GM23338 (cell line): Measurements from ENCODE around the gene DNAI2. TPM values are rescaled to one million over a fixed set of nuclear protein-coding genes. Genes with fewer than 3 reads are reported as not detected.
A peak's percentile ranks its signal among the peaks of the same experiment; 100 is the strongest.

Experiments used
- ATAC-seq: fragments of 200-7000 bp; cut with Tn5 transposase; 3 replicates; pipeline ENCODE4 v1.9.1; 2020
- DNase-seq: peaks from one replicate; pipeline ENCODE4 v3.0.0-alpha.2; 2015; ENCODE audit warnings: low spot score
- H2AFZ ChIP-seq: fragments of 200-600 bp; sonication (generic); 2 replicates; pipeline ENCODE4 v1.8.0; 2016; ENCODE audit warnings: antibody characterized with exemption, mild to moderate bottlenecking, moderate library complexity
- H3F3A ChIP-seq: fragments of 200-600 bp; sonication (generic); replicated peaks from 2 replicates; pipeline ENCODE4 v1.8.0; 2017; ENCODE audit warnings: antibody characterized with exemption, mixed run types, low read depth
- H3K27ac ChIP-seq: fragments of 200-600 bp; sonication (generic); 2 replicates; pipeline ENCODE4 v1.6.1; 2016; ENCODE audit warnings: low read depth
- H3K27me3 ChIP-seq: fragments of 200-600 bp; sonication (generic); 2 replicates; pipeline ENCODE4 v1.8.0; 2016; ENCODE audit warnings: mild to moderate bottlenecking, mixed run types, moderate library complexity; ENCODE audit not compliant: insufficient read depth
- H3K36me3 ChIP-seq: fragments of 200-600 bp; sonication (generic); 2 replicates; pipeline ENCODE4 v1.8.0; 2016; ENCODE audit warnings: mild to moderate bottlenecking; ENCODE audit not compliant: insufficient read depth
- H3K4me1 ChIP-seq: fragments of 200-600 bp; sonication (generic); 2 replicates; pipeline ENCODE4 v1.8.0; 2016; ENCODE audit warnings: mild to moderate bottlenecking, moderate library complexity; ENCODE audit not compliant: insufficient read depth
- H3K4me2 ChIP-seq: fragments of 200-600 bp; sonication (generic); 2 replicates; pipeline ENCODE4 v1.7.1; 2017; ENCODE audit warnings: mixed run types
- H3K4me3 ChIP-seq: fragments of 200-600 bp; sonication (generic); 2 replicates; pipeline ENCODE4 v1.6.1; 2016; ENCODE audit warnings: mixed run types
- H3K79me2 ChIP-seq: fragments of 200-600 bp; sonication (generic); replicated peaks from 2 replicates; pipeline ENCODE4 v1.8.0; 2017; ENCODE audit warnings: mild to moderate bottlenecking; ENCODE audit not compliant: insufficient read depth
- H3K9me2 ChIP-seq: fragments of 200-600 bp; sonication (generic); 2 replicates; pipeline ENCODE4 v1.8.0; 2017; ENCODE audit not compliant: insufficient read depth
- H4K20me1 ChIP-seq: fragments of 200-600 bp; sonication (generic); replicated peaks from 2 replicates; pipeline ENCODE4 v1.8.0; 2017; ENCODE audit warnings: mild to moderate bottlenecking; ENCODE audit not compliant: insufficient read depth
- H3K27ac Mint-ChIP-seq: 2 replicates; pipeline ENCODE4 v1.8.0; 2020; ENCODE audit warnings: inconsistent platforms, mild to moderate bottlenecking, moderate library complexity, mixed read lengths
- H3K27me3 Mint-ChIP-seq: 3 replicates; pipeline ENCODE4 v1.8.0; 2022; ENCODE audit warnings: low read depth, mild to moderate bottlenecking, moderate library complexity, mixed read lengths, inconsistent platforms; ENCODE audit not compliant: insufficient read depth, poor library complexity
- H3K36me3 Mint-ChIP-seq: 3 replicates; pipeline ENCODE4 v1.8.0; 2021; ENCODE audit warnings: low read depth, mild to moderate bottlenecking, inconsistent platforms, moderate library complexity, mixed read lengths
- H3K4me1 Mint-ChIP-seq: 3 replicates; pipeline ENCODE4 v1.8.0; 2020; ENCODE audit warnings: mild to moderate bottlenecking, inconsistent platforms, mixed read lengths
- H3K4me3 Mint-ChIP-seq: 3 replicates; pipeline ENCODE4 v1.8.0; 2021; ENCODE audit warnings: moderate library complexity, mild to moderate bottlenecking, inconsistent platforms, mixed read lengths
- H3K9me3 Mint-ChIP-seq: 3 replicates; pipeline ENCODE4 v1.8.0; 2020; ENCODE audit warnings: moderate library complexity, mild to moderate bottlenecking, inconsistent platforms, mixed read lengths
- CREB1 ChIP-seq: fragments of 250-450 bp; sonication (Bioruptor Pico); IDR thresholded peaks from 2 replicates; pipeline ENCODE4 v1.5.0; 2020; ENCODE audit warnings: low read depth, mild to moderate bottlenecking, moderate library complexity
- EZH2 ChIP-seq: fragments of 200-600 bp; sonication (generic); IDR thresholded peaks from one replicate; pipeline ENCODE4 v1.8.0; 2017; ENCODE audit warnings: antibody characterized with exemption, mild to moderate bottlenecking, low read depth; ENCODE audit not compliant: unreplicated experiment
- JUNB ChIP-seq: IDR thresholded peaks from one replicate; pipeline ENCODE4 v1.6.1; 2016; ENCODE audit warnings: antibody characterized with exemption; ENCODE audit not compliant: unreplicated experiment
- NANOG ChIP-seq: IDR thresholded peaks from 2 replicates; pipeline ENCODE4 v1.6.1; 2016; ENCODE audit warnings: antibody characterized with exemption, borderline replicate concordance
- POLR2AphosphoS5 ChIP-seq: IDR thresholded peaks from 2 replicates; pipeline ENCODE4 v1.6.1; 2016; ENCODE audit warnings: antibody characterized with exemption, low read depth
- STAT1 ChIP-seq: IDR thresholded peaks from one replicate; pipeline ENCODE4 v1.6.1; 2016; ENCODE audit warnings: antibody characterized with exemption; ENCODE audit not compliant: unreplicated experiment
- polyA plus RNA-seq: library from polyadenylated mRNA; unstranded; fragments of >200 nt; fragmentation: Nextera tagmentation; extraction: Ambion mirVana; gene quantifications from 2 replicates; pipeline ENCODE4 v1.2.1, GENCODE V29; 2016
- total RNA-seq: library from RNA; depleted of rRNA; stranded (reverse); fragments of >200 nt; shearing (Covaris generic); gene quantifications from 2 replicates; pipeline ENCODE4 v1.2.3, GENCODE V29; 2014
- TF ChIP-seq, protein P1 (sequence below): IDR thresholded peaks from one replicate; pipeline ENCODE4 v1.6.1; 2018; ENCODE audit warnings: antibody characterized with exemption; ENCODE audit not compliant: unreplicated experiment
- TF ChIP-seq, protein P2 (sequence below): fragments of 250-450 bp; sonication (Bioruptor Pico); IDR thresholded peaks from 2 replicates; pipeline ENCODE4 v1.5.0; 2020; ENCODE audit warnings: mild to moderate bottlenecking, moderate library complexity

DNAI2 gene
- total and polyA plus RNA-seq, 2 experiments from 2014 or later, result 0.21 TPM; not detected in 1

- TF ChIP-seq, protein P1, sequence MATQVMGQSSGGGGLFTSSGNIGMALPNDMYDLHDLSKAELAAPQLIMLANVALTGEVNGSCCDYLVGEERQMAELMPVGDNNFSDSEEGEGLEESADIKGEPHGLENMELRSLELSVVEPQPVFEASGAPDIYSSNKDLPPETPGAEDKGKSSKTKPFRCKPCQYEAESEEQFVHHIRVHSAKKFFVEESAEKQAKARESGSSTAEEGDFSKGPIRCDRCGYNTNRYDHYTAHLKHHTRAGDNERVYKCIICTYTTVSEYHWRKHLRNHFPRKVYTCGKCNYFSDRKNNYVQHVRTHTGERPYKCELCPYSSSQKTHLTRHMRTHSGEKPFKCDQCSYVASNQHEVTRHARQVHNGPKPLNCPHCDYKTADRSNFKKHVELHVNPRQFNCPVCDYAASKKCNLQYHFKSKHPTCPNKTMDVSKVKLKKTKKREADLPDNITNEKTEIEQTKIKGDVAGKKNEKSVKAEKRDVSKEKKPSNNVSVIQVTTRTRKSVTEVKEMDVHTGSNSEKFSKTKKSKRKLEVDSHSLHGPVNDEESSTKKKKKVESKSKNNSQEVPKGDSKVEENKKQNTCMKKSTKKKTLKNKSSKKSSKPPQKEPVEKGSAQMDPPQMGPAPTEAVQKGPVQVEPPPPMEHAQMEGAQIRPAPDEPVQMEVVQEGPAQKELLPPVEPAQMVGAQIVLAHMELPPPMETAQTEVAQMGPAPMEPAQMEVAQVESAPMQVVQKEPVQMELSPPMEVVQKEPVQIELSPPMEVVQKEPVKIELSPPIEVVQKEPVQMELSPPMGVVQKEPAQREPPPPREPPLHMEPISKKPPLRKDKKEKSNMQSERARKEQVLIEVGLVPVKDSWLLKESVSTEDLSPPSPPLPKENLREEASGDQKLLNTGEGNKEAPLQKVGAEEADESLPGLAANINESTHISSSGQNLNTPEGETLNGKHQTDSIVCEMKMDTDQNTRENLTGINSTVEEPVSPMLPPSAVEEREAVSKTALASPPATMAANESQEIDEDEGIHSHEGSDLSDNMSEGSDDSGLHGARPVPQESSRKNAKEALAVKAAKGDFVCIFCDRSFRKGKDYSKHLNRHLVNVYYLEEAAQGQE, result no peak
- TF ChIP-seq POLR2AphosphoS5 (no peak), JUNB (no peak)
Measured at GRCh38 chr17:74334393-74335039, 60.5 kb downstream of the DNAI2 start (continued).

- no peaks in the 10 kb centered on the region for H3F3A ChIP-seq
- H2AFZ ChIP-seq, result no peak overlapping the region
- no peak for DNase-seq
- no peaks in the 10 kb centered on the region for H3K79me2 ChIP-seq
- H3K4me2 ChIP-seq, result no peak overlapping the region
- no peaks in the 10 kb centered on the region for H3K27me3 ChIP-seq
- peak; percentile 65 for ATAC-seq
- Mint-ChIP-seq H3K4me1 (peaks cover 20% of the 10 kb centered on the region), H3K9me3 (no peaks in the 10 kb centered on the region; the same call in 2 of the 3 replicates), H3K36me3 (no peaks in the 10 kb centered on the region), H3K27me3 (peaks cover 6% of the 10 kb centered on the region), H3K4me3 (no peak overlapping the region), H3K27ac (no peak overlapping the region; the same call in 1 of the 2 replicates)
- H3K27ac ChIP-seq, result no peak overlapping the region
- H3K36me3 ChIP-seq, result no peaks in the 10 kb centered on the region
- no peaks in the 10 kb centered on the region for H3K9me2 ChIP-seq
- no peaks in the 10 kb centered on the region; the same call in 1 of the 2 replicates for H3K4me1 ChIP-seq
- H4K20me1 ChIP-seq, result no peaks in the 10 kb centered on the region
- no peak overlapping the region for H3K4me3 ChIP-seq
- no peak for TF ChIP-seq EZH2
- TF ChIP-seq, protein P1, result no peak
- no peak for TF ChIP-seq NANOG
- TF ChIP-seq STAT1, result no peak
- TF ChIP-seq CREB1 (CRISPR knock-in tag), result no peak
- TF ChIP-seq JUNB, result no peak
- no peak for TF ChIP-seq POLR2AphosphoS5
- TF ChIP-seq, protein P2, sequence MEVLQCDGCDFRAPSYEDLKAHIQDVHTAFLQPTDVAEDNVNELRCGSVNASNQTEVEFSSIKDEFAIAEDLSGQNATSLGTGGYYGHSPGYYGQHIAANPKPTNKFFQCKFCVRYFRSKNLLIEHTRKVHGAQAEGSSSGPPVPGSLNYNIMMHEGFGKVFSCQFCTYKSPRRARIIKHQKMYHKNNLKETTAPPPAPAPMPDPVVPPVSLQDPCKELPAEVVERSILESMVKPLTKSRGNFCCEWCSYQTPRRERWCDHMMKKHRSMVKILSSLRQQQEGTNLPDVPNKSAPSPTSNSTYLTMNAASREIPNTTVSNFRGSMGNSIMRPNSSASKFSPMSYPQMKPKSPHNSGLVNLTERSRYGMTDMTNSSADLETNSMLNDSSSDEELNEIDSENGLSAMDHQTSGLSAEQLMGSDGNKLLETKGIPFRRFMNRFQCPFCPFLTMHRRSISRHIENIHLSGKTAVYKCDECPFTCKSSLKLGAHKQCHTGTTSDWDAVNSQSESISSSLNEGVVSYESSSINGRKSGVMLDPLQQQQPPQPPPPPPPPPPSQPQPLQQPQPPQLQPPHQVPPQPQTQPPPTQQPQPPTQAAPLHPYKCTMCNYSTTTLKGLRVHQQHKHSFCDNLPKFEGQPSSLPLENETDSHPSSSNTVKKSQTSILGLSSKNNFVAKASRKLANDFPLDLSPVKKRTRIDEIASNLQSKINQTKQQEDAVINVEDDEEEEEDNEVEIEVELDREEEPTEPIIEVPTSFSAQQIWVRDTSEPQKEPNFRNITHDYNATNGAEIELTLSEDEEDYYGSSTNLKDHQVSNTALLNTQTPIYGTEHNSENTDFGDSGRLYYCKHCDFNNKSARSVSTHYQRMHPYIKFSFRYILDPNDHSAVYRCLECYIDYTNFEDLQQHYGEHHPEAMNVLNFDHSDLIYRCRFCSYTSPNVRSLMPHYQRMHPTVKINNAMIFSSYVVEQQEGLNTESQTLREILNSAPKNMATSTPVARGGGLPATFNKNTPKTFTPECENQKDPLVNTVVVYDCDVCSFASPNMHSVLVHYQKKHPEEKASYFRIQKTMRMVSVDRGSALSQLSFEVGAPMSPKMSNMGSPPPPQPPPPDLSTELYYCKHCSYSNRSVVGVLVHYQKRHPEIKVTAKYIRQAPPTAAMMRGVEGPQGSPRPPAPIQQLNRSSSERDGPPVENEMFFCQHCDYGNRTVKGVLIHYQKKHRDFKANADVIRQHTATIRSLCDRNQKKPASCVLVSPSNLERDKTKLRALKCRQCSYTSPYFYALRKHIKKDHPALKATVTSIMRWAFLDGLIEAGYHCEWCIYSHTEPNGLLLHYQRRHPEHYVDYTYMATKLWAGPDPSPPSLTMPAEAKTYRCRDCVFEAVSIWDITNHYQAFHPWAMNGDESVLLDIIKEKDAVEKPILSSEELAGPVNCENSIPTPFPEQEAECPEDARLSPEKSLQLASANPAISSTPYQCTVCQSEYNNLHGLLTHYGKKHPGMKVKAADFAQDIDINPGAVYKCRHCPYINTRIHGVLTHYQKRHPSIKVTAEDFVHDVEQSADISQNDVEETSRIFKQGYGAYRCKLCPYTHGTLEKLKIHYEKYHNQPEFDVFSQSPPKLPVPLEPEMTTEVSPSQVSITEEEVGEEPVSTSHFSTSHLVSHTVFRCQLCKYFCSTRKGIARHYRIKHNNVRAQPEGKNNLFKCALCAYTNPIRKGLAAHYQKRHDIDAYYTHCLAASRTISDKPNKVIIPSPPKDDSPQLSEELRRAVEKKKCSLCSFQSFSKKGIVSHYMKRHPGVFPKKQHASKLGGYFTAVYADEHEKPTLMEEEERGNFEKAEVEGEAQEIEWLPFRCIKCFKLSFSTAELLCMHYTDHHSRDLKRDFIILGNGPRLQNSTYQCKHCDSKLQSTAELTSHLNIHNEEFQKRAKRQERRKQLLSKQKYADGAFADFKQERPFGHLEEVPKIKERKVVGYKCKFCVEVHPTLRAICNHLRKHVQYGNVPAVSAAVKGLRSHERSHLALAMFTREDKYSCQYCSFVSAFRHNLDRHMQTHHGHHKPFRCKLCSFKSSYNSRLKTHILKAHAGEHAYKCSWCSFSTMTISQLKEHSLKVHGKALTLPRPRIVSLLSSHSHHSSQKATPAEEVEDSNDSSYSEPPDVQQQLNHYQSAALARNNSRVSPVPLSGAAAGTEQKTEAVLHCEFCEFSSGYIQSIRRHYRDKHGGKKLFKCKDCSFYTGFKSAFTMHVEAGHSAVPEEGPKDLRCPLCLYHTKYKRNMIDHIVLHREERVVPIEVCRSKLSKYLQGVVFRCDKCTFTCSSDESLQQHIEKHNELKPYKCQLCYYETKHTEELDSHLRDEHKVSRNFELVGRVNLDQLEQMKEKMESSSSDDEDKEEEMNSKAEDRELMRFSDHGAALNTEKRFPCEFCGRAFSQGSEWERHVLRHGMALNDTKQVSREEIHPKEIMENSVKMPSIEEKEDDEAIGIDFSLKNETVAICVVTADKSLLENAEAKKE (CRISPR knock-in tag), result no peak
Measured at GRCh38 chr17:74335529-74336062, 61.6 kb downstream of the DNAI2 start.
